ENCODE results near the gene ANKRD39. TPM values are rescaled to one million over a fixed set of nuclear protein-coding genes. Genes with fewer than 3 reads are reported as not detected.

The ANKRD39 gene
- total and polyA plus RNA-seq, 2 of the 4 experiments (the other 2 are of a cell fraction) = 12.5 to 17.0 TPM

- TF ChIP-seq MAFK (IDR thresholded peaks at IDR 0.05; ENCODE audit: low read depth, low read length) (no peak), MAZ (IDR thresholded peaks at IDR 0.05; ENCODE audit: borderline replicate concordance, low read depth, low read length) (no peak), RFX5 (IDR thresholded peaks at IDR 0.05; ENCODE audit: low read depth, low read length) (no peak)
These were observed 46.0 kb upstream of the ANKRD39 start (continued) for GRCh38 chr2:96903815-96904214.

DNA sequence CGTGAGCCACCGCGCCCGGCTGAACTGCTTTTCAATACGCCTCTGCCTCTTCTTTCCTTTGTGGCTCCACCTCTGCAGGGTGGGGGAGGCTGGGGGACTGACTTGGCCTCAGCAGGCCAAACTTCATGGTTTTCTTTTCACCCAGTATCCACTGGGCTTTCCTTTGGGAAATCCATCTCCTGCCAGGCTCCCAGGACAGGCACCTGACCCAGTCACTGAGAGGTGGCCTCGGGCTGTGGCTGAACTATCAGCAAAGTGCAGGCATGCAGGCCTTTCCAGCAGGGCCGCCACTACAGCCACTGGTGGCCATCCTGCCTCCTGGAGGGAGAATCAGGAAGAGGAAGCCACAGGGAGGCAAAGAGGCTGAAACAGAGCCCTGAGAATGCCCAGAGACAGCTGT, 45.5 kb upstream of the ANKRD39 start:
- Histone ChIP-seq H4K5ac (ENCODE audit: low read depth, low read length) (no peak overlapping the region), H3K9ac (ENCODE audit: low read depth, low read length) (no peak overlapping the region), H3K27ac (ENCODE audit: insufficient read depth, low read length) (no peak overlapping the region), H2AK5ac (ENCODE audit: low read depth, low read length) (no peak overlapping the region), H2AK9ac (replicated peaks; ENCODE audit: low read depth, low read length, poor library complexity) (no peak overlapping the region), H3K36me3 (ENCODE audit: control insufficient read depth, insufficient read depth, low read length) (no peaks in the 10 kb centered on the region), H3K23ac (ENCODE audit: low read depth, low read length) (no peak overlapping the region), H3K79me1 (ENCODE audit: low read depth in 1 of 2, low read length in 2 of 2) (no peaks in the 10 kb centered on the region), H2BK15ac (ENCODE audit: low read depth, low read length) (no peak overlapping the region), H3K4me2 (ENCODE audit: low read depth, low read length) (no peak overlapping the region), H4K91ac (ENCODE audit: insufficient read depth, low read depth, low read length) (no peak overlapping the region), H2BK20ac (ENCODE audit: low read depth, low read length) (no peak overlapping the region), H4K20me1 (ENCODE audit: insufficient read depth, low read length) (no peaks in the 10 kb centered on the region), H2BK120ac (ENCODE audit: low read depth, low read length) (no peak overlapping the region), H3K9me3 (ENCODE audit: control insufficient read depth, insufficient read depth, low read length) (no peaks in the 10 kb centered on the region), H3K27me3 (ENCODE audit: control insufficient read depth, insufficient read depth, low read length) (no peaks in the 10 kb centered on the region; the same call in 1 of the 2 replicates), H3K4me1 (ENCODE audit: control insufficient read depth, insufficient read depth, low read length) (peaks cover 4% of the 10 kb centered on the region; the same call in 1 of the 2 replicates), H3K18ac (ENCODE audit: low read depth, low read length) (no peak overlapping the region), H4K8ac (ENCODE audit: low read depth in 2 of 2, low read length in 2 of 2) (no peak overlapping the region), H2AFZ (replicated peaks; ENCODE audit: low read length, poor library complexity) (no peak overlapping the region), H3K56ac (ENCODE audit: extremely low read depth, insufficient read depth, low read length) (no peak overlapping the region), H2BK5ac (ENCODE audit: low read depth, low read length, poor library complexity, severe bottlenecking) (no peak overlapping the region), H3K4ac (ENCODE audit: low read depth, low read length) (no peak overlapping the region), H3K14ac (replicated peaks; ENCODE audit: low read depth, low read length) (no peak overlapping the region), H3K4me3 (ENCODE audit: insufficient read depth, low read depth, low read length) (no peak overlapping the region), H3K9me1 (ENCODE audit: insufficient read depth, low read length) (no peaks in the 10 kb centered on the region)
- BruUV-seq (replicated peaks) = no TSS peak
- TF ChIP-seq MAZ (IDR thresholded peaks at IDR 0.05; ENCODE audit: borderline replicate concordance, low read depth, low read length) (no peak), MAFK (IDR thresholded peaks at IDR 0.05; ENCODE audit: low read depth, low read length) (no peak), CEBPB (IDR thresholded peaks at IDR 0.05; ENCODE audit: low read depth, low read length) (no peak), FOS (IDR thresholded peaks at IDR 0.05; ENCODE audit: low read depth, low read length) (no peak)
- intact Hi-C loops (cut with micrococcal nuclease) = no loop called here
- ChIA-PET CTCF (no interaction called here), POLR2A (ENCODE audit: unreplicated experiment) (no interaction called here)
- dilution Hi-C loops (cut with HindIII; ENCODE audit: low sequenced_read_pairs, unreplicated experiment) = no loop called here
- DNase-seq (no peak), ATAC-seq (ENCODE audit: low read depth) (no peak; the same call in 1 of the 2 replicates)
- in situ Hi-C loops (cut with MboI; ENCODE audit: low sequenced_read_pairs) = no loop called here
- WGBS, 2 experiments (ENCODE audit: extremely low coverage in 2 of 2, insufficient read length in 1 of 2) = 50% methylated on average over 1 of the region's 7 CpGs; no CpG with 5 or more reads in 1 of the 2 experiments

All from IMR-90 (cell line).